GM12878 (cell line): Measurements from ENCODE around the gene NOS3. TPM values are rescaled to one million over a fixed set of nuclear protein-coding genes. Genes with fewer than 3 reads are reported as not detected.

Source experiments
- ATAC-seq: fragments of 200-7000 bp; cut with Tn5 transposase; 3 replicates; pipeline ENCODE4 v1.9.1; 2020; ENCODE audit warnings: mild to moderate bottlenecking, moderate library complexity
- BruUV-seq: library from RNA; stranded (reverse); fragments of 400-500 nt; replicated peaks from 2 replicates; lab custom pipeline; 2021; lab: Mats Ljungman, UMichigan
- CTCF ChIA-PET: fragments of 300-600 bp; sonication (Branson Sonifier 250); formaldehyde crosslinking; extraction: SDS; loops from one replicate; lab custom pipeline; 2021; ENCODE audit warnings: inconsistent platforms; lab: Yijun Ruan, JAX
- POLR2A ChIA-PET: fragments of 350-600 bp; formaldehyde crosslinking; extraction: SDS; loops from one replicate; lab custom pipeline; 2021; ENCODE audit warnings: inconsistent platforms; lab: Charles Lee
- RAD21 ChIA-PET: fragments of 300-600 bp; sonication (Branson Sonifier 250); formaldehyde crosslinking; loops from one replicate; lab custom pipeline; 2023; ENCODE audit warnings: antibody characterized with exemption; ENCODE audit not compliant: unreplicated experiment; lab: Charles Lee
- SMC1A ChIA-PET: fragments of 300-600 bp; sonication (Branson Sonifier 250); formaldehyde crosslinking; loops from one replicate; lab custom pipeline; 2023; ENCODE audit not compliant: unreplicated experiment, uncharacterized antibody; lab: Charles Lee
- DNase-seq: peaks from one replicate; pipeline ENCODE4 v3.0.0-alpha.2; 2011; ENCODE audit warnings: low read depth, low spot score
- FAIRE-seq: peaks from 3 replicates; lab custom pipeline; 2011; peaks lifted over from hg19 to GRCh38; lab: Jason Lieb, UNC
- H2AFZ ChIP-seq: 2 replicates; pipeline ENCODE4 v1.6.0; 2011; ENCODE audit warnings: low read depth, low read length, control low read depth; ENCODE audit not compliant: control insufficient read depth
- H3K27ac ChIP-seq: 2 replicates; pipeline ENCODE4 v1.5.1; 2011; ENCODE audit warnings: control low read depth; ENCODE audit not compliant: control insufficient read depth, insufficient read depth
- H3K27me3 ChIP-seq, 2 experiments: replicated peaks in 1 of 2; 2 replicates each; pipeline versions ENCODE4 v1.6.0 to v1.6.1; 2011; ENCODE audit warnings: low read length in 1 of 2; ENCODE audit not compliant: control insufficient read depth in 2 of 2, insufficient read depth in 2 of 2
- H3K36me3 ChIP-seq, 2 experiments: 2 replicates each; pipeline ENCODE4 v1.5.1; 2011; ENCODE audit warnings: low read length in 1 of 2; ENCODE audit not compliant: control insufficient read depth in 2 of 2, insufficient read depth in 2 of 2
- H3K4me1 ChIP-seq: 2 replicates; pipeline ENCODE4 v1.6.1; 2011; ENCODE audit warnings: mild to moderate bottlenecking, low read length, moderate library complexity, mixed read lengths; ENCODE audit not compliant: control insufficient read depth, insufficient read depth
- H3K4me2 ChIP-seq: 2 replicates; pipeline ENCODE4 v1.6.0; 2011; ENCODE audit warnings: control low read depth; ENCODE audit not compliant: control insufficient read depth, insufficient read depth
- H3K4me3 ChIP-seq: fragments of 200-600 bp; sonication (generic); 2 replicates; pipeline ENCODE4 v1.5.1; 2016
- H3K79me2 ChIP-seq: 2 replicates; pipeline ENCODE4 v1.6.0; 2011; ENCODE audit warnings: low read length; ENCODE audit not compliant: control insufficient read depth, insufficient read depth
- H3K9ac ChIP-seq: 2 replicates; pipeline ENCODE4 v1.8.0; 2011; ENCODE audit warnings: low read length, control low read depth, mixed read lengths; ENCODE audit not compliant: control insufficient read depth, insufficient read depth
- H3K9me3 ChIP-seq: replicated peaks from 3 replicates; pipeline ENCODE4 v1.5.1; 2011; ENCODE audit warnings: mild to moderate bottlenecking, low read length; ENCODE audit not compliant: control insufficient read depth, insufficient read depth
- H4K20me1 ChIP-seq: 2 replicates; pipeline ENCODE4 v1.6.0; 2011; ENCODE audit not compliant: control insufficient read depth, insufficient read depth
- ATF7 ChIP-seq: fragments of 450-650 bp; IDR thresholded peaks from 2 replicates; pipeline ENCODE4 v1.6.1; 2016; ENCODE audit warnings: low read depth, mild to moderate bottlenecking
- BACH1 ChIP-seq: fragments of 450-650 bp; IDR thresholded peaks from 2 replicates; pipeline ENCODE4 v1.6.1; 2017; ENCODE audit warnings: mild to moderate bottlenecking, borderline replicate concordance
- ETV6 ChIP-seq, 2 experiments: fragments of 450-650 bp in 1 of 2; IDR thresholded peaks in 1 of 2; conservative IDR thresholded peaks in 1 of 2; 2 replicates each; pipeline ENCODE4 v1.6.1; 2014; ENCODE audit warnings: antibody characterized with exemption in 1 of 2, borderline replicate concordance in 1 of 2, low read depth in 1 of 2, mild to moderate bottlenecking in 1 of 2, moderate library complexity in 1 of 2
- FOS ChIP-seq: IDR thresholded peaks from 3 replicates; pipeline ENCODE4 v1.6.1; 2011; ENCODE audit warnings: borderline replicate concordance; ENCODE audit not compliant: insufficient read length; ENCODE audit errors: extremely low read depth
- KAT2A ChIP-seq: conservative IDR thresholded peaks from 2 replicates; pipeline ENCODE4 v1.6.1; 2011; ENCODE audit warnings: low read depth, low read length; ENCODE audit not compliant: control insufficient read depth
- MYC ChIP-seq: IDR thresholded peaks from 2 replicates; pipeline ENCODE4 v1.6.1; 2011; ENCODE audit warnings: mild to moderate bottlenecking, low read length, moderate library complexity, inconsistent platforms; ENCODE audit not compliant: insufficient read depth, insufficient replicate concordance, insufficient read length, severe bottlenecking
- PAX8 ChIP-seq: fragments of 450-650 bp; IDR thresholded peaks from 2 replicates; pipeline ENCODE4 v1.6.1; 2017; ENCODE audit warnings: mild to moderate bottlenecking, moderate library complexity
- RAD21 ChIP-seq: IDR thresholded peaks from 2 replicates; pipeline ENCODE4 v1.6.1; 2011; ENCODE audit warnings: mild to moderate bottlenecking, low read depth, low read length, moderate library complexity; ENCODE audit not compliant: insufficient read depth
- RFX5 ChIP-seq: IDR thresholded peaks from 2 replicates; pipeline ENCODE4 v1.6.1; 2011; ENCODE audit warnings: low read depth, low read length, improper control_type of control experiment
- RUNX3 ChIP-seq: IDR thresholded peaks from 2 replicates; pipeline ENCODE4 v1.6.1; 2012; ENCODE audit warnings: low read length, inconsistent platforms
- SIN3A ChIP-seq: IDR thresholded peaks from 2 replicates; pipeline ENCODE4 v1.6.1; 2012; ENCODE audit warnings: low read depth, low read length, improper control_type of control experiment
- SMAD1 ChIP-seq: fragments of 450-650 bp; IDR thresholded peaks from 2 replicates; pipeline ENCODE4 v1.6.1; 2018; ENCODE audit warnings: mild to moderate bottlenecking, low read depth; ENCODE audit not compliant: partially characterized antibody
- STAT3 ChIP-seq: IDR thresholded peaks from 2 replicates; pipeline ENCODE4 v1.6.1; 2011; ENCODE audit warnings: low read depth, low read length, improper control_type of control experiment
- TCF7 ChIP-seq: IDR thresholded peaks from 2 replicates; pipeline ENCODE4 v1.6.1; 2014; ENCODE audit warnings: antibody characterized with exemption, borderline replicate concordance
- ZNF622 ChIP-seq: fragments of 450-650 bp; IDR thresholded peaks from 2 replicates; pipeline ENCODE4 v1.6.1; 2017; ENCODE audit warnings: mild to moderate bottlenecking, inconsistent platforms
- WGBS: methylation state at CpG from one replicate; pipeline ENCODE4 v1.1.6; 2016; ENCODE audit warnings: low lambda C conversion rate; ENCODE audit not compliant: insufficient replicate concordance, insufficient coverage; ENCODE audit errors: missing lambda C conversion rate; 5-methylcytosine and 5-hydroxymethylcytosine counted together
- in situ Hi-C: fragments of 300-500 bp; cut with MboI; formaldehyde crosslinking; loops from 9 replicates; pipeline ENCODE4 v1.14.3; 2018; ENCODE audit warnings: mixed read lengths
- intact Hi-C: fragments of 100-400 bp; cut with micrococcal nuclease; formaldehyde crosslinking; loops from one replicate; pipeline ENCODE4 v1.14.2; 2022; ENCODE audit not compliant: unreplicated experiment
- polyA plus RNA-seq, 11 experiments: library from polyadenylated mRNA; depleted of rRNA in 4 of 11; unstranded in 6 of 11; stranded (reverse) in 5 of 11; fragments of >200 nt; fragmentation: Nextera tagmentation in 4 of 11; fragmentation: Illumina TruSeq in 1 of 11; extraction: Ambion mirVana in 4 of 11; extraction: Trizol in 1 of 11; gene quantifications; 1 replicate in 1 of 11; 2 replicates in 10 of 11; pipeline versions ENCODE4 v1.2.1 to v1.2.3, GENCODE V29; 2011 to 2016; ENCODE audit warnings: inconsistent platforms in 2 of 11, missing spikeins in 2 of 11, low read depth in 1 of 11
- total RNA-seq, 4 experiments: library from RNA; depleted of rRNA in 3 of 4; stranded (reverse); fragments of >200 nt in 3 of 4; fragmentation: Illumina TruSeq in 1 of 4; extraction: Trizol in 1 of 4; gene quantifications; 2 replicates each; pipeline versions ENCODE4 v1.2.1 to v1.2.3, GENCODE V29; 2013 to 2021
- TF ChIP-seq, protein P1 (sequence below): fragments of 450-650 bp; IDR thresholded peaks from 2 replicates; pipeline ENCODE4 v1.6.1; 2018; ENCODE audit warnings: mild to moderate bottlenecking, low read depth, moderate library complexity; ENCODE audit not compliant: partially characterized antibody
- TF ChIP-seq, protein P2 (sequence below): IDR thresholded peaks from 2 replicates; pipeline ENCODE4 v1.6.1; 2012; ENCODE audit warnings: improper control_type of control experiment, low read depth, low read length; ENCODE audit not compliant: insufficient replicate concordance

NOS3 gene
- total and polyA plus RNA-seq, 10 of the 15 experiments (the other 5 are each of a cell fraction or from before 2014, with no cell fraction given) = 0.06 to 0.92 (median 0.30) TPM; not detected in 3

DNA sequence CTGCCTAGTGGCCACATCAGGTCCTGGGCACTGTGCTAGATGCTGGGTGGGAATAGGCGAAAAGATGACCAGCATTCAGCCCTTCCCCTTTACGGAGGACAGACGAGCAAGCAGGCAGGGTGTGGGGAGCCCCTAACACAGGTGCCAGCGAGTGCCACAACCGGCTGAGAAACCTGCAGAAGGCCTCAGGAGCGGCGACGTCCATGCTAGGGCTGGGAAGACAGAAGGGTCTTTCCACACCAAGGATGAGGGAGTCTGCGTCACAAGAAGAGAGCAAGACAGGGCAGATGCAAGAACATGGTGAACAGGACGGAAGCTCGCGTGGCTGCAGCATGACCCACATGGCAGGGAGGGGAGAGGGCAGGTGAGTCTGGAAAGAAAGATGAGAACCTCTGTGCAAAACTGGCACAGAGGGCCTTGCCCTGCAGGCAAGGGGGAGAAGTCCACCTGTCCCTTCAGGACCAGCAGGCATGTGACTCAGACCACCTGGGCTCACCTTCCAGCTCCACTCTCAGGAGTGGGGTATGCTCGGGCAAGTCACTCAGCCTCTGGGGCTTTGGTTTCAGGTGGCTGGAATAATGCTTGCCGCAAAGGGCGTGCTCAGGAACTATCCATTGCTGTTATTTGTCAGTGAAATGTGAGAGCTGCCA lies 49.3 kb upstream of the NOS3 start:
- Histone ChIP-seq H3K4me2 (no peak overlapping the region), H3K4me3 (no peak overlapping the region), H3K27ac (no peak overlapping the region), H3K79me2 (no peaks in the 10 kb centered on the region), H3K27me3 (peaks cover 0 to 2% of the 10 kb centered on the region in 2 experiments; a peak in 1 of 4 replicates), H3K9me3 (no peaks in the 10 kb centered on the region), H3K9ac (no peak overlapping the region), H4K20me1 (no peaks in the 10 kb centered on the region), H3K36me3 (no peaks in the 10 kb centered on the region), H3K4me1 (no peaks in the 10 kb centered on the region), H2AFZ (no peak overlapping the region)
- POLR2A ChIA-PET = no interaction called here
- CTCF ChIA-PET = no interaction called here
- DNase-seq = no peak
- intact Hi-C loops = no loop called here
- no TSS peak for BruUV-seq
- FAIRE-seq = no peak
- SMC1A ChIA-PET = no interaction called here
- in situ Hi-C loops = no loop called here
- RAD21 ChIA-PET = no interaction called here
- WGBS = 38% methylated on average over 15 of the region's 15 CpGs
- no peak for ATAC-seq
- TF ChIP-seq BACH1 (no peak), FOS (no peak), ETV6 (conservative IDR thresholded peaks at IDR 0.05 in 1 of 2, IDR thresholded peaks at IDR 0.05 in 1 of 2; ENCODE audit: borderline replicate concordance in 1 of 2, low read depth in 1 of 2) (no peak), ATF7 (no peak), SMAD1 (no peak), ZNF622 (no peak), KAT2A (no peak), RFX5 (no peak), MYC (no peak), STAT3 (no peak), SIN3A (no peak), RAD21 (no peak), TCF7 (no peak), PAX8 (no peak), RUNX3 (no peak)
- TF ChIP-seq, protein P1, sequence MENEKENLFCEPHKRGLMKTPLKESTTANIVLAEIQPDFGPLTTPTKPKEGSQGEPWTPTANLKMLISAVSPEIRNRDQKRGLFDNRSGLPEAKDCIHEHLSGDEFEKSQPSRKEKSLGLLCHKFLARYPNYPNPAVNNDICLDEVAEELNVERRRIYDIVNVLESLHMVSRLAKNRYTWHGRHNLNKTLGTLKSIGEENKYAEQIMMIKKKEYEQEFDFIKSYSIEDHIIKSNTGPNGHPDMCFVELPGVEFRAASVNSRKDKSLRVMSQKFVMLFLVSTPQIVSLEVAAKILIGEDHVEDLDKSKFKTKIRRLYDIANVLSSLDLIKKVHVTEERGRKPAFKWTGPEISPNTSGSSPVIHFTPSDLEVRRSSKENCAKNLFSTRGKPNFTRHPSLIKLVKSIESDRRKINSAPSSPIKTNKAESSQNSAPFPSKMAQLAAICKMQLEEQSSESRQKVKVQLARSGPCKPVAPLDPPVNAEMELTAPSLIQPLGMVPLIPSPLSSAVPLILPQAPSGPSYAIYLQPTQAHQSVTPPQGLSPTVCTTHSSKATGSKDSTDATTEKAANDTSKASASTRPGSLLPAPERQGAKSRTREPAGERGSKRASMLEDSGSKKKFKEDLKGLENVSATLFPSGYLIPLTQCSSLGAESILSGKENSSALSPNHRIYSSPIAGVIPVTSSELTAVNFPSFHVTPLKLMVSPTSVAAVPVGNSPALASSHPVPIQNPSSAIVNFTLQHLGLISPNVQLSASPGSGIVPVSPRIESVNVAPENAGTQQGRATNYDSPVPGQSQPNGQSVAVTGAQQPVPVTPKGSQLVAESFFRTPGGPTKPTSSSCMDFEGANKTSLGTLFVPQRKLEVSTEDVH = no peak
- TF ChIP-seq, protein P2, sequence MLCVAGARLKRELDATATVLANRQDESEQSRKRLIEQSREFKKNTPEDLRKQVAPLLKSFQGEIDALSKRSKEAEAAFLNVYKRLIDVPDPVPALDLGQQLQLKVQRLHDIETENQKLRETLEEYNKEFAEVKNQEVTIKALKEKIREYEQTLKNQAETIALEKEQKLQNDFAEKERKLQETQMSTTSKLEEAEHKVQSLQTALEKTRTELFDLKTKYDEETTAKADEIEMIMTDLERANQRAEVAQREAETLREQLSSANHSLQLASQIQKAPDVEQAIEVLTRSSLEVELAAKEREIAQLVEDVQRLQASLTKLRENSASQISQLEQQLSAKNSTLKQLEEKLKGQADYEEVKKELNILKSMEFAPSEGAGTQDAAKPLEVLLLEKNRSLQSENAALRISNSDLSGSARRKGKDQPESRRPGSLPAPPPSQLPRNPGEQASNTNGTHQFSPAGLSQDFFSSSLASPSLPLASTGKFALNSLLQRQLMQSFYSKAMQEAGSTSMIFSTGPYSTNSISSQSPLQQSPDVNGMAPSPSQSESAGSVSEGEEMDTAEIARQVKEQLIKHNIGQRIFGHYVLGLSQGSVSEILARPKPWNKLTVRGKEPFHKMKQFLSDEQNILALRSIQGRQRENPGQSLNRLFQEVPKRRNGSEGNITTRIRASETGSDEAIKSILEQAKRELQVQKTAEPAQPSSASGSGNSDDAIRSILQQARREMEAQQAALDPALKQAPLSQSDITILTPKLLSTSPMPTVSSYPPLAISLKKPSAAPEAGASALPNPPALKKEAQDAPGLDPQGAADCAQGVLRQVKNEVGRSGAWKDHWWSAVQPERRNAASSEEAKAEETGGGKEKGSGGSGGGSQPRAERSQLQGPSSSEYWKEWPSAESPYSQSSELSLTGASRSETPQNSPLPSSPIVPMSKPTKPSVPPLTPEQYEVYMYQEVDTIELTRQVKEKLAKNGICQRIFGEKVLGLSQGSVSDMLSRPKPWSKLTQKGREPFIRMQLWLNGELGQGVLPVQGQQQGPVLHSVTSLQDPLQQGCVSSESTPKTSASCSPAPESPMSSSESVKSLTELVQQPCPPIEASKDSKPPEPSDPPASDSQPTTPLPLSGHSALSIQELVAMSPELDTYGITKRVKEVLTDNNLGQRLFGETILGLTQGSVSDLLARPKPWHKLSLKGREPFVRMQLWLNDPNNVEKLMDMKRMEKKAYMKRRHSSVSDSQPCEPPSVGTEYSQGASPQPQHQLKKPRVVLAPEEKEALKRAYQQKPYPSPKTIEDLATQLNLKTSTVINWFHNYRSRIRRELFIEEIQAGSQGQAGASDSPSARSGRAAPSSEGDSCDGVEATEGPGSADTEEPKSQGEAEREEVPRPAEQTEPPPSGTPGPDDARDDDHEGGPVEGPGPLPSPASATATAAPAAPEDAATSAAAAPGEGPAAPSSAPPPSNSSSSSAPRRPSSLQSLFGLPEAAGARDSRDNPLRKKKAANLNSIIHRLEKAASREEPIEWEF = no peak
